CD4-positive, alpha-beta T cell treated with Interleukin-6 for 4 hours (primary cell): ENCODE results near the gene EFCAB9.
"Not testable (repeated sequence)": the region's sequence is repeated elsewhere in the genome, so short reads cannot be mapped to it uniquely, and the experiment has no call there.

Experiments used
- DNase-seq: peaks from one replicate; pipeline ENCODE4 v3.0.0-alpha.2; 2020; ENCODE audit warnings: mixed read lengths

Gene EFCAB9

DNA sequence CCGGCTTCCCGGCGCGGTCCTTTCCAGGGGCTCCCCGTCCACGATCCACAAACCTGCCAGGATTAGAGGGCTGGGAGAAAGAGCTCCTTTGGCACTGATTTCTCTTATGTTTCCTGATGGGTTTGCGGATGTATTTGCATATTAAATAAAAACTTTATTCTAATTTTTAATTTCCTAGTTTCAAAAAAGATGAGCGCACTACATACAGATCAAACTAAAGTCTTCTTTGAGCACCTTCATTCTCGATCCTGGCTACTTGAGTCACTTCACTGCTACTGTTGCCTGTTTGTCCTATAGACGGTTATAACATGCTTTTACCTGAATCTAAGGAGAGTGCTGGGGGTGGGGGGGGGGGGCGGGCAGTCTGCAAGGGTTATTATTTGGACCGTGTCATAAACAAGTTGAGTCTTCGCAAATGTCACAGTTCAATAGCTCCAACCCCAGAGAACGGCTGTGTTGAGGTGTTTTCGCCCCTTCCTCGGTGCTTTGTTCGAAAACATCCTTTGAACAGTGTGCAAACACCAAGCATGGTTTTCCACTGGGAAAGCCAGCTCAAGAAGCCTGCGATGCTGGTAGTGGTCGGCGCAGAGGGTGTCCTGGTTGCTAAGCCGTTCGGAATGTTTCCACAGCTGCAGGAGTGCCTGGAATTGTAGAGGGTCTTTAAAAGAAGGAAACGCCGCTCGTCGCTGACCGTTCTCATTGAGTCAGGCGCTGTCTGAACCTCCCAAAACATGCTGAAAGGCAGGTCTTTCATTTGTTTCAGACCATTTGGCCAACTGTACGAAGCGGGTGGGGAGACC, 4.9 kb upstream of the EFCAB9 start:
- DNase-seq = no peak

DNA sequence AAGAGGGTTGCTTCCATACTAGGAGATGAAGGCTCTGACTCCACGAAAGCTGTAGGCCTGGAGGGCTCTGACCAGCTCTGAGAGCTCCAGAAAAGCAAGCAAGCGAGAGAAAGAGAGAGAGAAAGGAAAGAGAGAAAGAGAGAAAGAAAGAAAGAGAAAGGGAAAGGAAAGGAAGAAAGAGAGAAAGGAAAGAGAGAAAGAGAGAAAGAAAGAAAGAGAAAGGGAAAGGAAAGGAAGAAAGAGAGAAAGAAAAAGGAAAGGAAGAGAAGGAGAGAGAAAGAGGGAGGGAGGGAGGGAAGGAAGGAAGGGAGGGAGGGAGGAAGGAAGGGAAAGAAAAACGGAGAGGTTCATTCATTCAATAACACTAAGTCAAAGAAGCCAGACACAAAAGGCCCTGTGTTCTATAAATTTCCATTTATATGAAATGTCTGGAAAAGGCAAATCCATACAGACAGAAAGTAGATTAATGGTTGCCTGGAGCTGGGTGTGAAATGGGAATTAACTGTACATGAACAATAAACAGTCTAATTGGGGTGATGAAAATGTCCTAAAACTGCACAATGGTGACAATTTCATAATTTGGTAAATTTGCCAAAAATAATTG, 4.2 kb upstream of the EFCAB9 start:
- no peak for DNase-seq

DNA sequence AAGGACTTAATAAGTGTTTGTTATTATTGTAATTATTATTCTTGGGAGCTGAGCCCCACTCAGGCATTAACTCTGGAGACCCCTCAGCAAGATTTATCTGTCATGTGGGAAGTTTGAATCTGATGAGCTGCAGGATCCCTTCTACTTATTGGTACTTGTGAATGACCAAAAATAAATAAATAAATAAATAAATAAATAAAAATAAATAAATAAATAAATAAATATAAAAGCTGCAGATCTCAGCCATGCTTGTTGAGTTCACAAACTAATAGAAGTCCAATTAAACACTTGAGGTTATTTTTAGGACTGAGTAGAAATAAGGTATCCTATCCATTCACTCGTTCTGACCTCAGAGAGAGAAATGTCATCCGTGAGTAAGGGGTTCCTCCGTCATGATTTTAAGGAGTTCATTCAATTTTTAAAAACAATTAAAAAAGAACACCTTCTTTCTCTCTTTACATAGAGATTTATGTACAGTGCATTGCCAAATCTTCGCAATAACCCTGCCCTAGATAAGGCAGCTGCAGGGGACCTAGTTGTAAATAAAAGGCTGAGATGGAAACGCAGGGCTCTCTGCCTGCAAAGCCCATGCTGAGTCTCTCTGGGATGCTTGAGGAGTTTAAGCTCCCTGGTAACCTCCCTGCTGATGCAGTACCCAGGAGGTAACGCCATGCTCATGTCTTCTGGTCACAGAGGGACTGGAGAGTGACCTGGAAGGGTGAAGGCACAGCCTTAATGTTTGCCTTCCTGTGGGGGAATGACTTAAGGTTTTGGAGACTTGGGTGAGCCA, 1.2 kb downstream of the EFCAB9 start:
- no peak for DNase-seq

DNA sequence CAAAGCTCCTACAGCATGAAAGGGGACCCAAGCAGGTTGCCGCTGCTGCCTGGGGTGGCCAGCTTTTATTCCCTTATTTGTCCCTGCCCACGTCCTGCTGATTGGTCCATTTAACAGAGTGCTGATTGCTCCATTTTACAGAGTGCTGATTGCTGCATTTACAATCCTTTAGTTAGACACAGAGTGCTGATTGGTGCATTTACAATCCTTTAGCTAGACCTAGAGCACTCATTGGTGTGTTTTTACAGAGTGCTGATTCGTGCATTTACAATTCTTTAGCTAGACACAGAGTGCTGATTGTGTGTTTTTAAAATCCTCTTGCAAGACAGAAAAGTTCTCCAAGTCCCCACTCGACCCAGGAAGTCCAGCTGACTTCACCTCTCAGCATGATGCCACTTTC, 3.8 kb downstream of the EFCAB9 start:
- not testable (repeated sequence) for DNase-seq

DNA sequence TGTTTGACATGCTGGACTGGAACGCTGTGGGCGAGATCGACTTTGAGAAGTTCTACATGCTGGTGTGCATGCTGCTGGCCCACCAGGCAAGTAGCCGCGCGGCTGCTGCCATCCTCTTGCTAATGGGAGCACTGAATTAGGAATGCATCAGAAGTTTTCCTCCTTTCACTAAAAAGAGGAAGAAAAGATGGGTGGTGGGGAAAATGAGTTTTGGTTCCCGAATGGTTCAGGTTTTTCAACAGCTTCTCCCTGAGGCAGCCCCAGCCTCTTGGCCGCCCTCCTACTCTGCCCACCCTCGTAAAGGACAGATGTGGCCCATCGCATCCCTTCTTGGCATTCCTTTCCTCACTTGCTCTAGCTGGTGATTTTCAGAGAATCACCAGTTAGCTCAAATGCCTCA, 5.5 kb downstream of the EFCAB9 start:
- no peak for DNase-seq

DNA sequence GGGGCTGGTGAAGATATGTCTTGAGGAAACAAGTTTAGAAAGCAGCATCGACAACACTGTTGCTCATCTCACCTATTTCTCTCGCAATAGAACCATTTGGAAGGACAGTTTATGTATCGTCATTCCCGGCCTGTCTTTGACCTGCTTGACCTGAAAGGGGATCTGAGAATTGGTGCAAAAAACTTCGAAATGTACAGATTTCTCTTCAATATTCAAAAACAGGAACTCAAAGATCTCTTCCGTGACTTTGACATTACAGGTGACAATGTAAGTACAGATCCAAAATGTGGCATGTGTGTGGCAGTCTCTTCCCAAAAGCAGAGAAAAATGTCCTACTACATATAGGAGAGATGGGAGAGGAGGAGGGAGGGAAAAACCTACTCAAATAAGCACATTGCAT, 6.5 kb downstream of the EFCAB9 start:
- DNase-seq = no peak

DNA sequence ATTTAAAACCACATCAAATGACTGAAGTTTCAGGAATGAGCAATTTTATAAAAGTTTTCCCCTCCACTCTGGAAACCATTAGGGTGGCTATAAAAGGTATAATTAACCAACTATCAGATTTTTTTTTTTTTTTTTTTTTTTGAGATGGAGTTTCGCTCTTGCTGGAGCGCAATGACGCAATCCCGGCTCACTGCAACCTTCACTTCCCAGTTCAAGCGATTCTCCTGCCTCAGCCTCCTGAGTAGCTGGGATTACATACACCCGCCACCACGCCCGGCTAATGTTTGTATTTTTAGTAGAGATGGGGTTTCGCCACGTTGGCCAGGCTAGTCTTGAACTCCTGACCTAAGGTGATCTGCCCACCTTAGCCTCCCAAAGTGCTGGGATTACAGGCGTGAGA, 12.0 kb downstream of the EFCAB9 start:
- DNase-seq = not testable (repeated sequence)

DNA sequence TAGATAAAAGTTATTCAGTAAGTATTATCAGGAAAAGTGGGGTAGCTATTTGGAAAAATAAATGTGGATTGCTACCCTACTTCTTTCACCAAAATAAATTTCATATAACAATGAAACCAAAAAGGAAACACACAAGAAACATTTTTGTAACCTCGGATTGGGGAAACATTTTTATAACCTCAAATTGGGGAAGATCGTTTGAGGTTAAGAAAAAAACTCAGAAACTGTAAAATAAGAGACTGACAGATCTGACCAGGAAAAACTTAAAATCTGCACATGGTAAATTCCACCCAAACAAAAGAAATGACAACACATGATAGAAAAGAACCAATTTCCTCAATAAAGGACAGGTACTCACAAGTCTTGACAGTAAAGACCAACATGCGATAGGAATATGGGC, 13.5 kb downstream of the EFCAB9 start:
- DNase-seq = no peak

DNA sequence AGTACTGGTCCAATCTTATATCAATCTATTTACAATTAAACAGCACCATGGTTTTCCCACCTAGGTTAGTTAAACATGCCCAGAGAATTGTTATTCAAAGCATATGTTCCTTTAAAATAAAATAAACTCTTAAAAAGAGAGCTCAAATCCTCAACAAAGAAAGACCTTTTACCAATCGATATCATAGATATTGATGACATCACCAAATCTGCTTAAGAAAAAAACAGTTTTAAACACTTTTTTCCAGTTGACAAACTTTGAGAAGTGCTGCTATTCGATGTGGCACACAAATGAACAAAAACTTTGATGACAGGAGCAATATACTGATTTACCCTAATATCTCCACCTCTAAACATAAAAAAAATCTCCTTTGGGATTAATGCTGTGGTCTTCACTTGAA, 15.7 kb downstream of the EFCAB9 start:
- no peak for DNase-seq

DNA sequence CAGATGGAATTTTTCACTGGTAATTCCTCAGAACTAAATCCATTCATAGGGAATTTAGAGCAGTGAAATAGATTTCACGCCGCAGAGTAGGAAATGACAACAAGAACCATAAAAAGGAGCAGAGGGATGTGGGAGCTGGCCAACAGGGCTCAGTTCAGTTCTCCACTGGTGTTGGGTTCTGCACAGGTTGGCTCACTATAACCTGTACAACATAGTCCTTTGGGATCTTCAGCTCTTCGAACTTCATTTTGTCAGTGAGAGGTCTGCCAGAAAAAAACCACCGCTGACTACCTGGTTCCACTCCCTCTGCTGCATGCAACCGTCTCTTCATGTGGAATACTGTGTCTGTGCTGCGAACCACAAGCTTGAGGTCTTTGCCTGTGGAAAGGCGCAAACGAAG, 17.7 kb downstream of the EFCAB9 start:
- no peak for DNase-seq

DNA sequence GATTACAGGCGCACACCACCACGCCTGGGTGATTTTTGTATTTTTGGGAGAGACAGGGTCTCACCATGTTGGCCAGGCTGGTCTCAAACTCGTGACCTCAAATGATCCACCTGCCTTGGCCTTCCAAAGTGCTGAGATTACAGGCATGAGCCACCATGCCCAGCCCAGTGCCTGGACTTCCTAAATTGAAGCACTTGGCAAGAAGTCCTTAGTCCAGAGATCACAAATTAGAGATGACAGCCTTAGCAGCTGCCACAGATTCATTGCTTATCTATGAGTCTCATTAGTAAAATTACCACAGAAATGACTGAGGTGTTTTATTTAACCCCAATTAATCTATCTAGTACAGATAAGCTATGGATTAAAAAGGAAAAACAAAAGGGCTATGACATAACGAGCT, 19.2 kb downstream of the EFCAB9 start:
- no peak for DNase-seq

DNA sequence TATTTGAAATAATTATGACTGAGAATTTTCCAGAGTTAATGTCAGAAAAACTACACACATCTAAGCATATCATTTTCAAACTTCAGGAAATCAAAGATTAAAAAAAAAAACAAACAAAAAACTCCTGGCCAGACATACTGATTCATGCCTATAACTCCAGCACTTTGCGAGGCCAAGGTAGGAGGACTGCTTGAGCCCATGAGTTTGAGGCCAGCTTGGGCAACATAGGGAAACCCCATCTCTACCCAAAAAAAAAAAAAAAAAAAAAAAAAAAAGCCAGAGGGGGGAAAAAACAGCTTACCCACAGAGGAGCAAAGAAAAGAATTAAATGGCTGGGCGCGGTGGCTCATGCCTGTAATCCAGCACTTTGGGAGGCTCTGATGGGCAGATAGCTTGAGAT, 22.4 kb downstream of the EFCAB9 start:
- DNase-seq = no peak

DNA sequence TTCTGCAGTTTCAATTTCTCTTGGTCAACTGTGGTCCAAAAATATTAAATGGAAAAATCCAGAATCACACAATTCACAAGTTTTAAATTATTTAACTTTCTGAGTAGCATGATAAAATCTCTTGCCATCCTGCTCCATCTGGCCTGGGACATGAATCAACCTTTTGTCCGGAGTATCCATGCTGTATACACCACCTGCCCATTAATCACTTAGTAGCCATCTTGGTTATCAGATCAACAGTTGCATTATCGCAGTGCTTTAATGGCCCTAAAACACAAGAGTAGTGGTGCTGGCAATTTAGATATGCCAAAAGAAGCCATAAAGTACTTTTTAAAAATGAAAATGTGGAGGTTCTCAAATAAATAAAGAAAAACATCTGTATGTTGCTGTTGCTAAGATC, 25.3 kb downstream of the EFCAB9 start:
- no peak for DNase-seq

DNA sequence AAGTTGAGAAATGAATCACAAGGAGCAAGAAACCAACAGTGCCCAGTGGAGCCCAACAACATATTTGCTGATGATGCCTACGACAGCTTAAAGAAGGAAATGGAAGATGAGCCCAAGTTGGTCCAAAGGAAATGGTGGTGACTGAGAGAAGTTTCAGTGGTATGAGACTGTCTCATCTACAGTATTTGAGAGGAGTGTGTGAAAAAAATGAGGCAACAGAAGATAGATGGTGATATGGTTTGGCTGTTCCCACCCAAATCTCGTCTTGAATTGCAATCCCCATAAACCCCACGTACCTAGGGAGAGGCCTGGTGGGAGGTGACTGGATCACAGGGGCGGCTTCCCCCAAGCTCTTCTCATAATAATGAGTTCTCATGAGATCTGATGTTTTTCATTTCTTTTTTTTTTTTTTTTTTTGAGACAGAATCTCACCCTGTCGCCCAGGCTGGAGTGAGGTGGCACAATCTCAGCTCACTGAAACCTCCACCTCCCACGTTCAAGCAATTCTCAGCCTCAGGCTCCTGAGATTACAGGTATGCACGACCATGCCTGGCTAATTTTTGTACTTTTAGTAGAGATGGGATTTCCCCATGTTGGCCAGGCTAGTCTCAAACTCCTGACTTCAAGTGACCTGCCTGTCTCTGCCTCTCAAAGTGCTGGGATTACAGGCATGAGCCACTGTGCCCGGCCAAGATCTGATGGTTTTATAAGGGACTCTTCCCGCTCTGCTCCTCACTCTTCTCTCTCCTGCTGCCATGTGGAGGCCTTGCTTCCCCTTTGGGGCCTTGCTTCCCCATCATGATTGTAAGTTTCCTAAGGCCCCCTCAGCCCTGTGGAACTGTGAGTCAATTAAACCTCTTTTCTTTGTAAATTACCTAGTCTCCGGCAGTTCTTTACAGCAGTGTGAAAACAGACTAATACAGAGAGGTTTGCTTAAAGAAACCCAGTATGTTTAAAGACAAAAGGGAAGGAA, 30.2 kb downstream of the EFCAB9 start:
- DNase-seq = no peak

DNA sequence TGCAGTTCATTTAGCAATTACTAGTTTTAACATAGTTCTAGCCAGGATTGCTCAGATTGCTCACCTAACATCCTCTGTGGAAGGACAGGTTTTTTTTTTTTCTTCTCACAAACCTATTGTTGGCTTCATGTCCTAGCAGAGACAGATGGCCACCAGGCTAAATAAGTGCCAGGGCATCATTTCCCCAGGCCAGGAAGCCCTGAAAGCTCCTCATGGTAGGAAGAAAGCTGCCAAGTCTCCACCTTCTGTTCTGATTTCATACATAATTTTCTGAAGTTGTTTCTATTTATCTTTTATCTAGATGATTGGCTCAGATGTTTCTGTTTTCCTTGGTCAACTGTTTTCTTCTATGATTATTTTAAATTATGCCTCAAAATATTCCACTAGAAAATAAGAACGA, 31.0 kb downstream of the EFCAB9 start:
- no peak for DNase-seq

DNA sequence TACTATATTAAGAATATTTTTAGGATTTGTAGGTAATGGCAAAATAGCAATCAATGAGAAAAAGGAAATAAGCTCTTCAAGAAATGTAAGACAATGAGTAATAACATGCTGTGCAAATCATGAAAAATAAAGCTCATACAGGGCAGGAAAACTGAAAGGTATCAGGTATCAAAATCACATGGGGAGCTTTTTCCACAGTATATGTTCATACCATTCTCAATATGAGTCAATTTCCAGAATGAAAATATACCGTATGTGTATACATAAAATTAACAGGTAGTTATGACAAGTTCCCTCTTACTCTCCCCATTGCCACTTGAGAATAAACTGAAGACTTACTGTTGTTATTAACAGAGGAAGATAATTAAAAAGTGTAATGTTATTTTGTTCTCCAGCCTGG, 35.9 kb downstream of the EFCAB9 start:
- DNase-seq = no peak

DNA sequence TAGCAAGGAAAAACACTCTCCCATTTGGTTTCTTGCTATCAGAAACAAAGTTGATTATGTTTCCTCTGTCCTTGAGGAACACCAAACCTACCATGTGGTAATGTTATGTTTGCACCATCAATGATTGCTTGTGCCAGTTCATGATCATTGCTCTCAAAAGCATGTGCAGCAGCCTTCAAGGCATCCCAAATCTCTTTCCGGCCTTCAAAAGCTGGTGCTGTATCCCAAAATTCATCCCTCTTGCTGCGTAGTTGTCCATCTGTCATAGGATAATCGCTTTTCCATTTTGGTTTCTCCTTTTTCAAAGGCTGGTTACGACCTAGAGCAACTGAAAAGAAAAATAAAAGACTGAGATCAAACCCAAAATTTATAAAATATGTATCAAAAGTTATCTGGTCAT, 40.1 kb downstream of the EFCAB9 start:
- no peak for DNase-seq

DNA sequence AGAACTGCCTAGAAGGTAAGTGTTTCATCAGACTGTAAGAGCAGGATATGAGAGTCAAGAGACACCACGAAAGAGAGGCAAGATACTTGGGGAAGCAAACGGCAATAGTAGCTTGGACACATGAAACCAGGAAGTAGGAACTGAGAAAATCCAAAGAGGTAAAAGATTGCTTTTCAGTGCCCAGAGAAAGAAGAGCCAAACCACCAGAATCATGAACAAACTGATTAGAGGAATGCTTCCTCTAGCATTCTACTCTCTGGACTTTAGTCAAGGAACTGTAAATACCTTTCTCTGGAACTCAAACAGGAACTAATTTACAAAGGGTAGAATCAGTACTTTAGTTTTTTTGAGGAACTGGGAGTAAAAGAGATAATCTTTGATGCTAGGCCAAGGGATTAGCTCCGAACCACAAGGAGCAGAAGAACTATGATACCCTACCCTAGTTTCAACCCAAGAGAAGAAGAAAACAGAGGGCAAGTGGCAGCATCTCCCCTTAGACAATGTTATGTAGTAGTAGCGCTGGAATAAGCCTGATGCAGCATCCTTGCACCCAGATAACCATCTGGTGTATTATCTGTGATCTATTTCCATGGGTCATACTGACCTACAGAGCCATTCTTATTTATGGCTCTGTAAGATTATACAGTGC, 41.3 kb downstream of the EFCAB9 start:
- no peak for DNase-seq

DNA sequence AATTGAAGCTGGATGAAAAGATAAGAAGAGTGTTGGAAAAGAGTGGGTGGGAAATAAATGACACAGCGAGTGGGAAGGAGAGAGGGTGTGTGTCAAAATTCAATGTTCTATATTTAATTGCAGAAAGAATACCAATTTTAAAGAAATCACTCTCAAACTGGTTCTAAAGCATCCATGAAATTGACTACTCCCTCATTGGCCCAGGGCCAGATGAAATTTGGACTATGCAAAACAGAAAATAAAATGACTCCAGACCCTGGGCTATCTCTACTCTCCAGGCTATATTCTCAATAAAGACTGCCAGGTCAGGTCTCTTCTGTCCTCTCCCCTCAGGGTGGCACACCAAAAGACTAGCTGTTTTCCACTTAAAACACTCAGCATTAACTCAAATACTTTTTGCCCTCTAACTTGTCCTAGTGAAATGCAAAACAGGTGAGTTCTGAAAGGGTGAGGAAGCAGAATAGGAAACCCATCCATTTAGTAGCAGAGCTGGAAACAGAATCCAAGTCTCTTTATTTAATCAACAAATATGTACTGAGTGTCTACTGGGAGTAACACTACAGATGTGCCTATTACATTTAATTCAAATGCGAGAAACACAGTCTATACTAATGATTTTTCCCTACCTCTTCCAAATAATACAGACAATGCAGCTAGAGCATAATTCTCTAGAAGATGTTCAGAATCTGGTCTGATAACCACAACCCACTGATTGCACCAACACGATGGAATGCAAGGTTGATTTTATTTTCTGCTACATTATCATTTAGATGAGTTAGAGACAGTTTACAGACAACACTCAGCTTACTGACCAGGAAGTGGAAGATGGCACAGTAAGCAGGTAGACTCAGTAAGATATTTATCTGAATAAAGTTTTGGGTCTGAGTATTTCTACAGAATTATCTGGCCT, 42.1 kb downstream of the EFCAB9 start:
- no peak for DNase-seq

DNA sequence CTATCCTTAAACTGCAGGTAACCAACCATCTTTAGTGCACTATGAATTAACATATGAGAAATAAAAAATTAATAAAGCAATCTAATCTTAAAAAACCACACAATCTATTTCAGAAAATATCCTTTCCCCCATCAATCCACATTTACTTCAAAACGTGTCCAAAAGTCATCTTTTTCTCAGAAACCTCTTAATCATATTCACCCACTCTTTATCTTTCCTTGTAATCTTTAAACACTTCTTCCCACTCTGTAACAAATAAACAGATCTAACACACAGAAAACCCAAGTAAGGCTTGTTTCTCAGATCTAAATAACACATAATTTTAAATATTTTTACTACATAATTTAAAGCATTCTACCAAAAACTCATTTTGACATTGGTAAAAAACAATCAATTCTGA, 44.4 kb downstream of the EFCAB9 start:
- DNase-seq = no peak

DNA sequence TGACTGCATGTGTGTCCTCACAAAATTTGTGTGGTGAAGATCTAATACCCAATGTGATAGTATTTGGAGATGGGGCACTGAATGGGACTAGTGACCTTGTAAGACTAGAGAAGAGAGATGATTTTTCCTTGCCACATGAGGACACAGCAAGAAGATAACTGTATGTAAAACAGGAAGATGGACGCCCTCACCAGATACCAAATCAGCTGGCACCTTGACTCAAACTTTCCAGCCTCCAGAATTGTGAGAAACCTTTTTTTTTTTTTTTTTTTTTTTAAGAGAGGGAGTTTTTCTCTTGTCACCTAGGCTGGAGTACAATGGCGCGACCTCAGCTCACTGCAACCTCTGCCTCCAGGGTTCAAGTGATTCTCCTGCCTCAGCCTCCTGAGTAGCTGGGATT, 49.3 kb downstream of the EFCAB9 start:
- no peak for DNase-seq
